Progenitor cell of endocrine pancreas (in vitro differentiated cells): Measurements from ENCODE around the gene UBL3. TPM values are rescaled to one million over a fixed set of nuclear protein-coding genes. Genes with fewer than 3 reads are reported as not detected.

Source experiments
- DNase-seq: peaks from one replicate; pipeline ENCODE4 v3.0.0; 2021; ENCODE audit warnings: low spot score; ENCODE audit not compliant: unreplicated experiment
- H3K27ac Mint-ChIP-seq: 2 replicates; pipeline ENCODE4 v1.8.0; 2021; ENCODE audit warnings: mild to moderate bottlenecking, moderate library complexity, mixed read lengths
- H3K27me3 Mint-ChIP-seq: 2 replicates; pipeline ENCODE4 v1.8.0; 2021; ENCODE audit warnings: mixed read lengths
- H3K36me3 Mint-ChIP-seq: 2 replicates; pipeline ENCODE4 v1.8.0; 2022; ENCODE audit warnings: mixed read lengths; ENCODE audit not compliant: insufficient read depth
- H3K4me1 Mint-ChIP-seq: 2 replicates; pipeline ENCODE4 v1.8.0; 2021; ENCODE audit warnings: low read depth, mixed read lengths
- H3K4me3 Mint-ChIP-seq: 2 replicates; pipeline ENCODE4 v1.8.0; 2021; ENCODE audit warnings: low read depth, mild to moderate bottlenecking, moderate library complexity, mixed read lengths
- H3K9me3 Mint-ChIP-seq: 2 replicates; pipeline ENCODE4 v1.8.0; 2021; ENCODE audit warnings: low read depth, mixed read lengths
- CTCF ChIP-seq: fragments of 200-600 bp; sonication (generic); IDR thresholded peaks from one replicate; pipeline ENCODE4 v1.5.0; 2021; ENCODE audit warnings: antibody characterized with exemption, mild to moderate bottlenecking; ENCODE audit not compliant: unreplicated experiment
- total RNA-seq: library from RNA; stranded (reverse); gene quantifications from 2 replicates; pipeline ENCODE4 v1.2.1, GENCODE V29; 2021

The UBL3 gene
- total RNA-seq, 1 donor from 2014 or later = 36.0 TPM

GRCh38 chr13:29740961-29741360 is 109.5 kb downstream of the UBL3 start:
- Mint-ChIP-seq H3K9me3 (no peaks in the 10 kb centered on the region), H3K4me3 (no peak overlapping the region), H3K4me1 (peaks cover 10% of the 10 kb centered on the region), H3K27me3 (peaks cover 16% of the 10 kb centered on the region), H3K27ac (peak overlapping the region; percentile 33), H3K36me3 (no peaks in the 10 kb centered on the region)
- TF ChIP-seq CTCF = no peak
- no peak for DNase-seq

DNA sequence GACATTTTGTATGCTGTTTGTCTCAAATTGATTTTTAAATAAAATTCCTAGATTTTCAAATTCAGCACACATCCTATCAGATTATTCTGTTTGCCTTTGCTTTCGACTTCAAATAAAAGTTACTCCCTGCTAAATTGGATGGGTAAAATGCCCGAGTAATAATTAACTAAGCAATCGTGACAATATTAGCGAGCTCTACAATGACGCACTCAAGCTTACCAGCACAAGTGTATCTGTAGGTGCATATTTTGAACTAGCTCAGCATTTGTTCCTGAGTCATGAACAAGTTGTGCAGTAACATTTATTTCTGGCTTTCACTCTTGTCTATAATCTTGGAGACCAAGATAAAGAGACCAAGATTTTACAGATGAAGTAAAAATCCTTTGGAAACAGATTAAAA is 113.4 kb downstream of the UBL3 start:
- Mint-ChIP-seq H3K4me1 (peaks cover 3% of the 10 kb centered on the region), H3K27me3 (peaks cover 15% of the 10 kb centered on the region), H3K36me3 (no peaks in the 10 kb centered on the region), H3K4me3 (no peak overlapping the region), H3K27ac (no peak overlapping the region), H3K9me3 (no peaks in the 10 kb centered on the region)
- no peak for DNase-seq
- no peak for TF ChIP-seq CTCF

DNA sequence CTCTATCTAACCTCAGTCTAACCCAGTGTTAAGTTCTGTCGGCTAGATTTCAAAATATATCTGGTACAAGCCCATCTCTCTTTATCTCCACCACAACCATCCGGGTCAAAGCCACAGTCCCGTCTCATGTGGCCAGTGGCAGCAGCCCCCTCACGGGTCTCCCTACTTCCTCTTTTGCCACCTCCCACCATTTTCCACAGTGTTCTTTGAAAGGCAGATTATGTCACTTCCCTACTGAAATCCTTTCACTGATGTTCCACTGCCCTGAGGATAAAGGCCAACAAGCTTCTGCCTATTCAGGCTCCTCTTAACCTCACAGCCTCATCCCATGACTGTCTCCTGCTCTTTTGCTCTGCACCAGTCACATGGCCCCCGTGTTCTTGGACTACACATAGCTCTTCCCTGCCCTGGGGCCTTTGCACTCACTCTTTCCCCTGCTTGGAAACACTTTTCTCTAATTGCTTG is 117.2 kb downstream of the UBL3 start:
- Mint-ChIP-seq H3K9me3 (no peaks in the 10 kb centered on the region), H3K4me3 (no peak overlapping the region), H3K27ac (no peak overlapping the region), H3K27me3 (peaks cover 45% of the 10 kb centered on the region), H3K36me3 (no peaks in the 10 kb centered on the region), H3K4me1 (peaks cover 3% of the 10 kb centered on the region)
- no peak for DNase-seq
- TF ChIP-seq CTCF = no peak

DNA sequence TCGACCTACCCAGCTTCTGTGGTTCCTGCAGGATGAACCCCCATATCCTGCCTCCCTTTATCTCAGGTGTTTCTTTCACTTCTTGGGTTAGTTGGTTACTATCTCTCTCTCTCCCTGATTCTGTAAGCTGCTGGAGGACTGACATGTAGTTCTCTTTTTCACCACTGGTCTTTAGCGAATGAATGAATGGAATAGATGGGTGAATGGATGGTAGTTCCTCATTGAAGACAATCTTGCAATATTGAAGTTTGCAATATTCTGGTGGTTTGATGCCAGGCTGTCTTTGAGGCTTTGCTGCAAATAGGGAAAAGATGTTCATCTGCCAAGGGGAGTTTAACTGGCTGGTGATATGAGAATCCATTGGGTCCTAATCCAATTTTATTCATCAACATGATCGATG is 120.2 kb downstream of the UBL3 start:
- Mint-ChIP-seq H3K27me3 (peaks cover 45% of the 10 kb centered on the region), H3K9me3 (peaks cover 5% of the 10 kb centered on the region), H3K4me1 (no peaks in the 10 kb centered on the region), H3K27ac (no peak overlapping the region), H3K4me3 (no peak overlapping the region), H3K36me3 (peaks cover 3% of the 10 kb centered on the region)
- TF ChIP-seq CTCF = peak; percentile 15
- no peak for DNase-seq

DNA sequence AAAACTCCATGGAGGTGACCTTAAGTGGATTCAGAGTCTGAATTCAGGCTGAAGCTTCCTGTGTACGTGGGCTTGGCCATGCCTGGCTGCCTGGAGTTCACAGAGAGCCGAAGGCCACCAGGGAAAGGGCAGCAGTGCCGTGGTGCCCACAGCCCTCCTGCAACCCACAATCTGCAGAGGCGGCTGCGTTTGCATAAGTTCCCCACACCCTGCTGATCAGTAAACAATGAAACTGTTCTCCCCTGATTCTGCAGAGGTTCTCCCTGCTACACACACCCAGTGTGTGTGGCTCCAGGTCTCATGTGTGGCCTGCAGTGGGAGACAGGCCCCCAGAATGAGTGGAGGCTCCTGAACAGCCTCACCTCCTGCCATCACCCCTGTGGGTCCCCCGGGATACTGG is 128.0 kb downstream of the UBL3 start:
- Mint-ChIP-seq H3K4me1 (peaks cover 6% of the 10 kb centered on the region), H3K36me3 (peaks cover 3% of the 10 kb centered on the region), H3K4me3 (no peak overlapping the region), H3K27me3 (peaks cover 6% of the 10 kb centered on the region), H3K9me3 (peaks cover 5% of the 10 kb centered on the region), H3K27ac (no peak overlapping the region)
- no peak for DNase-seq
- no peak for TF ChIP-seq CTCF
